Esophagus squamous epithelium (tissue), 5 donors: ENCODE measurements around the gene GABPB2. TPM values are rescaled to one million over a fixed set of nuclear protein-coding genes. Genes with fewer than 3 reads are reported as not detected.

Source experiments
- DNase-seq: peaks from one replicate; lab custom pipeline; 2025; lab: John Stamatoyannopoulos, UW
- H3K27ac ChIP-seq, 4 donors: fragments of 200-600 bp; sonication (generic); one replicate each; pipeline ENCODE4 v1.5.1; 2016 to 2019; ENCODE audit warnings: mild to moderate bottlenecking in 1 of 4
- H3K27me3 ChIP-seq, 4 donors: fragments of 200-600 bp; sonication (generic); 1 replicate in 3 of 4; 2 replicates in 1 of 4; pipeline versions ENCODE4 v1.5.1 to v1.6.0; 2017 to 2021; ENCODE audit warnings: antibody characterized with exemption in 1 of 4
- H3K36me3 ChIP-seq, 3 donors: fragments of 200-600 bp; sonication (generic); one replicate each; pipeline ENCODE4 v1.5.1; 2016 to 2019
- H3K4me1 ChIP-seq, 3 donors: fragments of 200-600 bp; sonication (generic); one replicate each; pipeline ENCODE4 v1.5.1; 2017 to 2019
- H3K4me3 ChIP-seq, 4 donors: fragments of 200-600 bp; sonication (generic); 1 replicate in 3 of 4; 2 replicates in 1 of 4; pipeline ENCODE4 v1.5.1; 2016 to 2019; ENCODE audit warnings: mild to moderate bottlenecking in 2 of 4, moderate library complexity in 1 of 4
- H3K9me3 ChIP-seq, 3 donors: fragments of 200-600 bp; sonication (generic); one replicate each; pipeline ENCODE4 v1.5.1; 2016 to 2019
- POLR2A ChIP-seq, 4 donors: fragments of 450-650 bp; IDR thresholded peaks; one replicate each; pipeline ENCODE4 v1.6.1; 2017; ENCODE audit warnings: antibody characterized with exemption in 4 of 4, mild to moderate bottlenecking in 4 of 4, moderate library complexity in 3 of 4
- WGBS, 2 donors: methylation state at CpG; one replicate each; pipeline ENCODE4 v1.1.5; 2018; 5-methylcytosine and 5-hydroxymethylcytosine counted together
- intact Hi-C: fragments of 100-400 bp; cut with DNase I; formaldehyde crosslinking; loops from one replicate; pipeline ENCODE4 v1.15.0; 2022
- total RNA-seq, 4 donors: library from RNA; depleted of rRNA; stranded (reverse); fragments of >200 nt; gene quantifications; one replicate each; pipeline ENCODE4 v1.1.0, GENCODE V29; 2016
- TF ChIP-seq, protein P1 (sequence below), 6 experiments: fragments of 450-650 bp in 4 of 6; fragments of 200-600 bp in 2 of 6; sonication (generic) in 2 of 6; IDR thresholded peaks; one replicate each; pipeline ENCODE4 v1.5.1; 2016 to 2019; ENCODE audit warnings: antibody characterized with exemption in 6 of 6, mild to moderate bottlenecking in 4 of 6, moderate library complexity in 4 of 6
- donor health status: DM: yes; HTN: yes; CAD: no.

GABPB2 gene
- total RNA-seq, 4 donors from 2014 or later: 7.1 to 15.8 (median 11.0) TPM

DNA sequence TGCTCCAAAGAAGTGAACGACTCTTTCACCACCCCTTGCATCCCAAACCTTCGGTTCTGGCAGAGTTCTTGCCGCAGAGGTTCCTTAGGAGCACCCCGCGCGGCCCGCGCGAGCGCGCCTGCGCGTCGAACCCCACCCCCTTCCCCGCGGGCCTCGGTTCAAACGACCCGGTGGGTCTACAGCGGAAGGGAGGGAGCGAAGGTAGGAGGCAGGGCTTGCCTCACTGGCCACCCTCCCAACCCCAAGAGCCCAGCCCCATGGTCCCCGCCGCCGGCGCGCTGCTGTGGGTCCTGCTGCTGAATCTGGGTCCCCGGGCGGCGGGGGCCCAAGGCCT lies 23.0 kb upstream of the GABPB2 start, which contains the start of gene C1orf56:
TSS of gene C1orf56 (plus strand) at position 161 of the 334 bp plus-strand sequence. CDS start at position 258, 97 bp downstream.
- peak within 1 kb of the TSS; percentile 79 to 94 (median 88) for H3K27ac ChIP-seq
- DNase-seq: no peak
- no peaks in the 10 kb centered on the region for H3K27me3 ChIP-seq
- intact Hi-C loops: no loop called here
- peaks cover 10 to 49% (median 14%) of the 10 kb centered on the region in 3 donors for H3K4me1 ChIP-seq
- peaks cover under 1 to 57% (median 10%) of the 10 kb centered on the region in 3 donors for H3K36me3 ChIP-seq
- H3K4me3 ChIP-seq: peak within 1 kb of the TSS; percentile 45 to 74 (median 72)
- H3K9me3 ChIP-seq: no peaks in the 10 kb centered on the region
- 0% methylated on average over 1 to 7 of the region's 29 CpGs for WGBS, 2 donors
- TF ChIP-seq, protein P1, sequence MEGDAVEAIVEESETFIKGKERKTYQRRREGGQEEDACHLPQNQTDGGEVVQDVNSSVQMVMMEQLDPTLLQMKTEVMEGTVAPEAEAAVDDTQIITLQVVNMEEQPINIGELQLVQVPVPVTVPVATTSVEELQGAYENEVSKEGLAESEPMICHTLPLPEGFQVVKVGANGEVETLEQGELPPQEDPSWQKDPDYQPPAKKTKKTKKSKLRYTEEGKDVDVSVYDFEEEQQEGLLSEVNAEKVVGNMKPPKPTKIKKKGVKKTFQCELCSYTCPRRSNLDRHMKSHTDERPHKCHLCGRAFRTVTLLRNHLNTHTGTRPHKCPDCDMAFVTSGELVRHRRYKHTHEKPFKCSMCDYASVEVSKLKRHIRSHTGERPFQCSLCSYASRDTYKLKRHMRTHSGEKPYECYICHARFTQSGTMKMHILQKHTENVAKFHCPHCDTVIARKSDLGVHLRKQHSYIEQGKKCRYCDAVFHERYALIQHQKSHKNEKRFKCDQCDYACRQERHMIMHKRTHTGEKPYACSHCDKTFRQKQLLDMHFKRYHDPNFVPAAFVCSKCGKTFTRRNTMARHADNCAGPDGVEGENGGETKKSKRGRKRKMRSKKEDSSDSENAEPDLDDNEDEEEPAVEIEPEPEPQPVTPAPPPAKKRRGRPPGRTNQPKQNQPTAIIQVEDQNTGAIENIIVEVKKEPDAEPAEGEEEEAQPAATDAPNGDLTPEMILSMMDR (IDR thresholded peaks at IDR 0.05): no peak
- TF ChIP-seq POLR2A (IDR thresholded peaks at IDR 0.05): peak in 2 of 4 donors; percentile 45 to 63

DNA sequence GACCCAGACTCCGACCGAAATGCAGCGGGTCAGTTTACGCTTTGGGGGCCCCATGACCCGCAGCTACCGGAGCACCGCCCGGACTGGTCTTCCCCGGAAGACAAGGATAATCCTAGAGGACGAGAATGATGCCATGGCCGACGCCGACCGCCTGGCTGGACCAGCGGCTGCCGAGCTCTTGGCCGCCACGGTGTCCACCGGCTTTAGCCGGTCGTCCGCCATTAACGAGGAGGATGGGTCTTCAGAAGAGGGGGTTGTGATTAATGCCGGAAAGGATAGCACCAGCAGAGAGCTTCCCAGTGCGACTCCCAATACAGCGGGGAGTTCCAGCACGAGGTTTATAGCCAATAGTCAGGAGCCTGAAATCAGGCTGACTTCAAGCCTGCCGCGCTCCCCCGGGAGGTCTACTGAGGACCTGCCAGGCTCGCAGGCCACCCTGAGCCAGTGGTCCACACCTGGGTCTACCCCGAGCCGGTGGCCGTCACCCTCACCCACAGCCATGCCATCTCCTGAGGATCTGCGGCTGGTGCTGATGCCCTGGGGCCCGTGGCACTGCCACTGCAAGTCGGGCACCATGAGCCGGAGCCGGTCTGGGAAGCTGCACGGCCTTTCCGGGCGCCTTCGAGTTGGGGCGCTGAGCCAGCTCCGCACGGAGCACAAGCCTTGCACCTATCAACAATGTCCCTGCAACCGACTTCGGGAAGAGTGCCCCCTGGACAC lies 22.5 kb upstream of the GABPB2 start:
- Histone ChIP-seq H3K27ac (peak overlapping the region; percentile 79 to 94 (median 88)), H3K4me3 (peak overlapping the region; percentile 45 to 74 (median 72)), H3K36me3 (peaks cover 6 to 57% (median 16%) of the 10 kb centered on the region in 3 donors), H3K4me1 (peaks cover 10 to 50% (median 14%) of the 10 kb centered on the region in 3 donors), H3K27me3 (no peaks in the 10 kb centered on the region), H3K9me3 (no peaks in the 10 kb centered on the region)
- WGBS, 2 donors: 2 to 3% methylated on average over 5 to 13 of the region's 48 CpGs
- peak in 1 of 4 donors; percentile 33 for TF ChIP-seq POLR2A (IDR thresholded peaks at IDR 0.05)
- TF ChIP-seq, protein P1 (IDR thresholded peaks at IDR 0.05): peak in 3 of 6 experiments; percentile 41 to 48 (median 47)
- no peak for DNase-seq
- intact Hi-C loops: no loop called here

DNA sequence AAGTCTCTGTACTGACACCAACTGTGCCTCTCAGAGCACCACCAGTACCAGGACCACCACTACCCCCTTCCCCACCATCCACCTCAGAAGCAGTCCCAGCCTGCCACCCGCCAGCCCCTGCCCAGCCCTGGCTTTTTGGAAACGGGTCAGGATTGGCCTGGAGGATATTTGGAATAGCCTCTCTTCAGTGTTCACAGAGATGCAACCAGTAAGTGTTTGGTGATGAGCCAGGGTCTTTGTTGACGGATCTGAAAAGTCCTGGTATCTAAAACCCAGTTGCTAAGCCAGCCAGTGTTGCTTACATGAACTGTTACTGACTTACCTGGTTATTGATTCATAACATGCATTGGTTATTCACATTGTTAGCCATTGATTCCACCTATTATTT lies 21.9 kb upstream of the GABPB2 start:
- peaks cover 13 to 56% (median 14%) of the 10 kb centered on the region in 3 donors for H3K4me1 ChIP-seq
- TF ChIP-seq, protein P1 (IDR thresholded peaks at IDR 0.05): peak in 3 of 6 experiments; percentile 25 to 65 (median 39)
- peak in 1 of 4 donors; percentile 4 for TF ChIP-seq POLR2A (IDR thresholded peaks at IDR 0.05)
- no peaks in the 10 kb centered on the region for H3K27me3 ChIP-seq
- H3K4me3 ChIP-seq: peak overlapping the region; percentile 45 to 74 (median 72)
- H3K36me3 ChIP-seq: peaks cover 11 to 57% (median 21%) of the 10 kb centered on the region in 3 donors
- no peak for DNase-seq
- 12 to 29% methylated on average over 1 to 3 of the region's 3 CpGs for WGBS, 2 donors
- peak overlapping the region; percentile 79 to 94 (median 88) for H3K27ac ChIP-seq
- intact Hi-C loops: no loop called here
- H3K9me3 ChIP-seq: no peaks in the 10 kb centered on the region

DNA sequence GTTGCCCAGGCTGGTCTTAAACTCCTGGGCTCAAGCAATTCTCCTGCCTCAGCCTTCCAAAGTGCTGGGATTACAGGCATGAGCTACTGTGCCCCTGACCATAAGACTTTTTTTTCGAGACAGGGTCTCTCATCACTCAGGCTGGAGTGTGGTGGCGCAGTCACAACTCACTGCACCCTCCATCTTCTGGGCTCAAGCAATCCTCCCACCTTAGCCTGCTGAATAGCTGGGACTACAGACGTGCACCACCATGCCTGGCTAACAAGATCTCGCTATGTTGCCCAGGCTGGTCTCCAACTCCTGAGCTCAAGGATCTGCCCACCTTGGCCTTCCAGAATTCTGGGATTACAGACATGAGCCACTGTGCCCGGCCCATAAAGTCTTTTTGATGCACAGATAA lies 21.1 kb upstream of the GABPB2 start:
- DNase-seq: no peak
- no peaks in the 10 kb centered on the region for H3K9me3 ChIP-seq
- H3K27ac ChIP-seq: peak overlapping the region in 2 of 4 donors; percentile 10 to 30
- TF ChIP-seq, protein P1 (IDR thresholded peaks at IDR 0.05): no peak
- peak in 1 of 4 donors; percentile 5 for TF ChIP-seq POLR2A (IDR thresholded peaks at IDR 0.05)
- WGBS, 2 donors: 78 to 86% methylated on average over 5 of the region's 5 CpGs
- no peaks in the 10 kb centered on the region for H3K27me3 ChIP-seq
- intact Hi-C loops: no loop called here
- peaks cover 20 to 57% (median 29%) of the 10 kb centered on the region in 3 donors for H3K36me3 ChIP-seq
- H3K4me1 ChIP-seq: peaks cover 15 to 64% (median 17%) of the 10 kb centered on the region in 3 donors
- H3K4me3 ChIP-seq: no peak overlapping the region
